Non-pigmented ciliary epithelial cell (primary cell): Measurements from ENCODE around the gene TRAF3IP1.

Experiments
- DNase-seq: peaks from one replicate; pipeline ENCODE4 v3.0.0-alpha.2; 2010; ENCODE audit warnings: low read depth

The TRAF3IP1 gene

DNA sequence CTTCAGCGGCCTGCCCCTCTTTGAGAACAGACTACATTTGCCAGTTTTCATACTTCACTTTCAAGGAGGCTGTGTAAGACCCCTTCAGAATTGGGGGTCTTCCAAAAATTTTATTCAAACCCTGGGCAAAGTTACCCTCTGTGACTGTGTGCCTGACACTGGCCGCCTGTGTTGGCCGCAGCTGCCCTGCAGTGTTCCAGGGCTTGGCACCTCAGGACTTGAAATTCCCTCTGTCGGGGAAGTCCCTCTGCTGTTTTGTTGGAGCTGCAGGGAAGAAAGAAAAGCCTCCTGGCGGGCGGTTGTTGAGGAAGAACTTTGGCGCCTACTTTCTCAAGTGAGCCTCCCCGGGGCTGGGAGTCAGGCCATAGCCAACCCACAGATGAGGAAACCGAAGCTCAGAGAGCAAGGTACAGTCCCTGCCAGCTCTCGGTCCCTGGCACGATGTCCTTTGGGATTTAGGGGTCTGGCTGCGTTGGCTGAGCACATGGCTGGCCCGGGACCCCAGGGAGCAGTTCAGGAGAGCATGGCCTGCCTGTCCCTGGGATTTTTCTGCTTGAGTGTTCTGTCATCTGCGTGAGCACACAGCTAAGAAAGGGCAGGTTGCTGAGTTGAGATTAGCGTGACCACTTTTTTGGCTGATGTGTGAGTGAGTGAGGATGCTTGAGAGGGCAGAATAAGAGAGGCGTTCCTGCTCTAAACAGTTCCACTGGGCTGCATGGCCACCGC, 88.5 kb downstream of the TRAF3IP1 start:
- DNase-seq: no peak

DNA sequence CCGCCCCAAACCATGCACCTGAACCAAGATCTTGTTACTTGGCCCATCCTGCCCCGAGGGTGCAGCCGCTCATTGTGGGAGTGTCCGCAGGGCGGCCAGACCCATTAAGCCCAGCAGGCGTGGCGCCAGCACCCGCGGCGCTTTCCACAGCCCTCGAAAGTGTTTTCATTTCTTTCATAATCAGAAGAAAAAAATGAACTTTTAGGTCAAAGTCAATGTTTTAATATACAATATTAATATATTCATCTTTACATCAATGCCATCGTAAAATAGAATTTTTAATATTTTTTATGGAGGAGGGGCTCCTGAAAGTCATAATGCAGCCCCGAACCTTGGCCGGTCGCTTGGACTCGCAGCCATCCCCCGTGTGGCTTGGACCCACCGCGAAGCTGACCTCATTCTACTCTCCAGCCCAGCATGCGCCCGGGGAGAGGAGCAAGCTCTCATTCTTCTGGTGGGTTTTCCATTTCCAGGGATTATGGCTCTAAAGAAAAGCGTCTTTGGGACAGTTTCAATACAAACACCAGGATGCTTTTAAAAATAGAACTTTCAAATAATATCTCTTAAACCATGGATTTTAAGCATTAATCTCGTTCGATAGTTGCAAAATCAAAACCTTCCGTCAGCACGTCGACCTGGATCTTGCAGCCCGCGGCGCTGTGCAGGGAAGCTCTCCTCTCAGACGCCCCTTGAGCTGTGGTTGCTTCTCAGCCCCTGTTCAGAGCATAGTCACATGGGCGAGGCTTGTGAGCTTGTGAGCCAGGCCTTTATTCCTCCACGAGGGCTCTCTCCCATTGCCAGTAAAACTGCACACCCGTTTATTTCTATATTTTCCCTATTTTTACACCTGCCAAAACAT, 89.3 kb downstream of the TRAF3IP1 start:
- DNase-seq: no peak

DNA sequence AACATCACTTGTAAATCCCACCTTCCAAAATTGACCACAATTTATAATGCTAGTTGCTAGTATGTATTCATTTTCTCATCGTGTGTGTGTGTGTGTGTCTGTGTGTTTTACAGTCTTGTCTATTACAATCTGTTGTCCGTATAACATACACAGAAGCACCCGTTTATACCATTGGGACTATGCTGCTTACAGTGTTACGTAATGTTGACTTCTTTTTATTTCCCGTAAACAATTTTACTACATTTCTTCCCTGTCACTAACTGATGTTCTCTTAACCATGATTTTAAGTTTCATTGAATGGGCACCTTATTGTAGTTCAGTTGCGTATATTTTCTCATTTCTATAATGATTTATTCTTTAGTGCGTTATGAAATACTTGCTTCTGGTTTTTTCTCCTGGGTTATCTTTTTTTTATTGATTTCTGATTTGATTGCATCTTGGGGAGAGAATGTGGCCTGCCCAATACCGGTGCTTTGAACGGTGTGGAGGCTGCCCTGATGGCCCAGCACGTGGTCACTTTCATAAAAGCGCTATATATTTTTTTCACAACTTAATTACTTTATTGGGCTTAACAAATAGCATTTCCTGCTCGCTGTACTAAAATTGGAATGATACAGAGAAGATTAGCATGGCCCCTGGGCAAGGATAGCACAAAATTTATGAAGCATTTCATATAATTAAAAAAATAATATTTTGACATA, 91.9 kb downstream of the TRAF3IP1 start:
- no peak for DNase-seq

DNA sequence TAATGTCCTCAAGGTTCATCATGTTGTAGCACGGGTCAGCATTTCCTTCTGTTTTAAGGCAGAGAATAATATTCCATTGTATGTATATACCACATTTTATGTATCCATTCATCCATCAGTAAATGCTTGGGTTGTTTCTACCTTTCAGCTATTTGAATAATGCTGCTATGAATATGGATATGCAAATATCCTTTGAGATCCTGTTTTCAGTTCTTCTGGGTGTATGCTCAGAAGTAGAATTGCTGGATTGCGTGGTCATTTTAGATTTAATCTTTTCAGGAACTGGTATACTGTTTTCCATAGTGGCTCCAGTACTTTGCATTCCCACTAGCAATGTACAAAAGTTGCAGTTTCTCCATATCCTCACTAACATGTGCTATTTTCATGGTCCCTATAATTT, 93.0 kb downstream of the TRAF3IP1 start:
- DNase-seq: no peak

DNA sequence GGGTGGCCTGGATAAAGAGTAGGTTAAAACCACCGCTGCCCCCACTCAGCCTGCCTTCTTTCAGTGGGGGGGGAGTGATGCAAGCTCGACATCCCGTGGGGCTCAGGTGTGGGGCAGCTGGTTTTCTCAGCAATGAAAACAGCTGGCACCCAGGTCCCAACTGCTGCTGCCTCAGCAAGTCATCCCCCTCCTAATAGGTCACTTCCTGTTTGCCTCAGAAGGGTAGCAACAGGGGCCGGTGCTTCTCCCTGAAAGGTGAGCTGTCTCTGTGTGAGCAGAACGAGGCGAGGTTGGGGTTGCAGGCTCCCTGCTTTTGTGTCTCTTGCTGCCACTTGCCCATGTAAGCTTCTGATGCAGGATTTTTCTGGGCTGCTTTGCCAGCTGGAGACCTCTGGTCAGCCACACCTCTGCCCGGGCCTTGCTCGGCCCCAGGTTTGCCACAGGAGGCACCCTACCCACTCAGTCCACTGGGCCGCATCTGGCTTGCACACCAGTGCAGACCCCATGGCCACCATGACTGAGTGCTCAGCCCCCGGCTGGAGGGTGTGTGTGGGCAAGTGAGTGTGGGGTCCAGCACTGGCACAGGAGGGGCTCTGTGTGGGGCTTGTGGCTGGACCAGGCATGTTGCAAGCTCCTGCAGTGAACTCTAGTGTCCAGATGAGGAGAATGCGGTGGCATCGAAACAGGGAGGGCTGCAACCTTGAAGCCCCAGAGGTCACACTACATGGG, 94.9 kb downstream of the TRAF3IP1 start:
- DNase-seq: no peak

DNA sequence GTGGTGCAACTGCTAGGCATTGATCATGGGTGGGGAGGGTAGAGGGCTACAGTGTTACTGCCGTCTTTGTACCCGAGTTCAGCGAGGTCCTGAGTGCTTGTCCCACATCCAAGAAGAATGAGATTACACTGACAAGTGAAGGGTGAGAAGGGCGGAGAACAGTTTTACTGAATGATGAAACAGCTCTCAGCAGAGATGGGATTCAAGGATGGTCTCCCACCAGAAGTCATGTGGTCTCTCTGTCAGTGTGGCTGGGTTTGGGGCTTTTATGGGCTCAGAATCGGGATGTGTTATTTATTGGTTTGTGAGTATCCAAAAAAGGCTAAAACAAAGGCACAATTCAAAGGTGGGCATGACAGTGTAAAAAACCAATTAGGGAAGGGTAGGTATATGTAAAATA, 95.6 kb downstream of the TRAF3IP1 start:
- no peak for DNase-seq

DNA sequence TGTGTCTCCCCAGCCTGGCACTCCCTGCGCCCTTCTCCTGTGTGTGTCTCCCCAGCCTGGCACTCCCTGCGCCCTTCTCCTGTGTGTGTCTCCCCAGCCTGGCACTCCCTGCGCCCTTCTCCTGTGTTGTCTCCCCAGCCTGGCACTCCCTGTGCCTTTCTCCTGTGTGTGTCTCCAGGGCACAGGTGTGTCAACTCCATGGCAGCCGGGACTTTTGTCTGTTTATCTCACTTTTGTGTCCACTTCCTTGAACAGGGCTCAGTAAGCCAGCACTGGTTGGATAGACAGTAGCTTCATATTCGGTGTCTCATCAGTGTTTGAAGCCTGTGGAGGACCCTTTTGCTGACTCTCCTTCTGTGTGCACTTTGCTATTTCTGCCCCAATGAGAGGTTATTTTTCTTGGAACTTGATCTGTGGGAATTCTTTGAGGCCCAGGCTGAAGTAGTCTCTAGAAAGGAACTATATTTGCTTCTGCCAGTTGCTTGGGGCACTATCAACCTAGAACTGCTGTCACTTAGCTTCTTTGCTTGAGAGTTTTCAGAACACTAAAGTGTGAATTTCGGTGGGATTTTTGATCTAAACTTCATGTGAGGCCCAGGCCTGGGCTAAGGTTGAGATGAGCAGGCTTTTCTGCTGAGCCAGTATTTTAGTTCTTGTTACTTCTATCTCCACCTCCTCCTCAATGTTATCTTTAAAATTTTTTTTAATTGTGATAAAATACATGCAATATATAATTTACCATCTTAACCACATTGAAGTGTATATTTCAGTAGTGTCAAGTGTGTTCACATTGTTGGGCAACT, 98.1 kb downstream of the TRAF3IP1 start:
- DNase-seq: no peak

DNA sequence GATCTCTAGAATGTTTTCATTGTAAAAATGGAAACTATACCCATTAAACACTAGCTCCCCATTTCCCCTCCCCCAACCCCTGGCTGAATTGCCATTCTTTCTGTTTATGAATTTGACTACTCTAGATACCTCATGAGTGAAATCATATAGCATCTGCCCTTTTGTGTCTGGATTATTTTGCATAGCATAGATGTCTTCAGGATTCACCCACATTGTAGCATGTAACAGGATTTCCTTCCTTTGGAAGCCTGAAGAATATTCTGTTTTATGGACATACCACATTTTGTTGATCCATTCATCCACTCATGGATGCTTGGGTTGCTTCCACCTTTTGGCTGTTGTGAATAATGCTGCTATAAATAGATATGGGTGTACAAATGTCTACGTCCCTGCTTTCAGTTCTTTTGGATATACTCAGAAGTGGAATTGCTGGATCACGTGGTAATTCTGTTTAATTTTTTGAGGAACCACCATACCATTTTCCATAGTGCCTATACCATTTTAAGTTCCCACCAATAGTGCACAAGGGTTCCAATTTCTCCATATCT, 98.8 kb downstream of the TRAF3IP1 start:
- no peak for DNase-seq

DNA sequence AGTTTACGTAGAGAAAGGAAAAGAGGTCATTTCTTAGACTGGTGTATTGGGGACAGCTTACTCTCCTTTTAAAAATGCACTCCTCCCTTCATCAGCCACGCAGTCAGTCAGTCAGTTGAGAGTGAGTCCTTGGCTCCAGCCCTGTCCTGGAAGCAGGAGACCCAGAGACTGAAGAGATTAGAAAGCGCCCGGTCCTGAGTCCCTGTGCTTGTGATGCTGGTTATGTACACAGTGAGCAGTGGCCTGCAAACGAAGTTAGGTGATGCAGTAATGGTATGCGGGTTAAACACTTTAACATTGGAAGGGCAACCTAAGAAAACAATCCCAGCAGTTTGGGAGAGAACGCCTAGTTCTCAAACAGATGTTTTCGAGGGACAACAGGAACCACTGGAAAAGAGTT, 100.1 kb downstream of the TRAF3IP1 start:
- no peak for DNase-seq

DNA sequence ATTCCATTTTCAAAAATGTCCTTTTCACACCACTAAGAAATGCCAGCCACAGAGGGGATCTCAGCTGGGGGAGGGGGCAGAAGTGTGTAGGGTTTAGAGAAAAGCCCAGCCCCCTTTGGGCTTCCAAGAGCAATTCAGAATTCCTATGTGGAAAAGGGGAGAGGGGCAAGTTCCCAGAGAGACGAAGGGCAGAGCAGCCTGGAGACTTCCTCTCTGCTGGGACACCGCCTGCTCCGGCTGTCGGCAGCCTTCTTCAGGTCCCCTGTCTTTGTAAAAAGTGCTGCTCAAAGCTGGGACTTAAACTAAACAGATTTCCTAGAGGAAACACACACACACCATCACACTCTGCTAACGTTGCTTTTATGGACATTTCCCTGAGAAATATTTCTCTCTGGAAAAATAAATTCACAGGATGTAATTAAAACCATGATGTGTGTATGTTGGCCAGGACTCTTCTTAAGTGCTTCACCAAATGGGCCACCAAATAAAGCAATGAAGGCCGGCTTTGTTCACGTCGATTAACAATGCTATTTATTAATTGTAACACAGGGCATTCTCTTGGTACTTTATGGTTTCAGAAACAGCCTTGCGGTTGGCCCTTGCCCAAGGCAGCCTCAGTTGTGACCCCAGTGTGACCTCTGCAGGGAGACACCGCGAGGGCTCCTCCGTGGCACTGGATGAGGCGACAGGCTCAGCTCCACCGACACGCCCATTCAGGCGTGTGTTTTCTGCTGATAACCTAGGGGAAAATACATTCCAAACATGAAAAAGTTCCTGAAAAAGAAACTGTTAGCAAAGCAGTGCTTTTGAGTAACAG, 100.8 kb downstream of the TRAF3IP1 start:
- DNase-seq: no peak

DNA sequence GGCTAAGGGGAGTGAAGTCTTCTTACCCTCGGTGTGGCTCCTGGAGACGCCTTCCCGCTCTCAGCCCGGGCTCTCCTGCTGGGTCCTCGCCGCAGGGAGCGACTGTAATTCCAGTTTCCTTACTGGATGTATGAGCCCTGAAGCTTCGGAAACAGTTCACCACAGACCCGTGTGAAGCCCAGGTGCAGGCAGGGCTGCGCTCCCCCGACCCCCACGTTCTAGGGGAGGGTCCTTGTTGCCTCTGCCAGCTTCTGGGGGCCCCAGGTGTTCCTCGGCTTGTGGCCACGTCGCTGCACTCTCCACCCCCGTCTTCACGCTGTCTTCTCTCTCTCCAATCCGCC, 101.3 kb downstream of the TRAF3IP1 start:
- DNase-seq: no peak

DNA sequence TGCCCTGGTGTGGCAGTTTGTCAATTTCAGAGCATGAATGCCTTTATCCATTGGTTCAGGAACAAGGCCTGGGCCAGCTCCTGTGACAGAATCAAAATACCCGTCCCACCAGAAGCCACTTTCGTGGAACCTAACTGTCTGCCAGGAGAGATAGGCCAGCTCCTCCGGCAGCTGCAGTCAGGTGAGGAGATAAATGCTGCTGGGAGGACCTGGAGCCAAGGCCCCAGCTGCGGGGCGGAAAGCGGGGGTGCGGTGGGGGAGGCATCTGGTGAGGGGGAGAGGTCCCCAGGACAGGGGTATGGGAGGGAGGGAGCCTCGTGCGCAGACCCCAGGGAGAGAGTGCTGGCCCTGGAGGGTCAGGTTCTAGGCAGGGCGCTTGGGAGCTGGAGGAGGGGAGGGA, 102.0 kb downstream of the TRAF3IP1 start:
- DNase-seq: no peak

DNA sequence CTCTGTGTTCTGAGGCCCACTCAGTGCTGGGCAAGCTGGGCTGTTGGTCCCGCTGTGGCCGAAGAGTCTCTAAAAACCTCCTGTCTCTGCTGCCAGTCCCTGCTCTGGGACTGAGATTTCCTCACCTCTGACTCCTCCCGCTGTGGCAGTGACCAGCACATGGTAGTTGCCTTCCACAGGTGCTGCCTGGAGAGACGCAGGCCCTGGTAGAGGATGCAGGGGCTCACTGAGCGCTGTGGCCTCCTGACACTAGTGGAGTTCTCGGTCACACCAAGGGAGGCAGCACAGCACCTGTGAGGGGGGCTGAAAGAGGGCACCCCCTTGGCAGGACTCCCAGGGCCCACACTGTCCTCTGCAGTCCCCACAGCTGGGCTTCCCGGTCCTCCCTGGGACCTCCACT, 102.6 kb downstream of the TRAF3IP1 start:
- DNase-seq: no peak

DNA sequence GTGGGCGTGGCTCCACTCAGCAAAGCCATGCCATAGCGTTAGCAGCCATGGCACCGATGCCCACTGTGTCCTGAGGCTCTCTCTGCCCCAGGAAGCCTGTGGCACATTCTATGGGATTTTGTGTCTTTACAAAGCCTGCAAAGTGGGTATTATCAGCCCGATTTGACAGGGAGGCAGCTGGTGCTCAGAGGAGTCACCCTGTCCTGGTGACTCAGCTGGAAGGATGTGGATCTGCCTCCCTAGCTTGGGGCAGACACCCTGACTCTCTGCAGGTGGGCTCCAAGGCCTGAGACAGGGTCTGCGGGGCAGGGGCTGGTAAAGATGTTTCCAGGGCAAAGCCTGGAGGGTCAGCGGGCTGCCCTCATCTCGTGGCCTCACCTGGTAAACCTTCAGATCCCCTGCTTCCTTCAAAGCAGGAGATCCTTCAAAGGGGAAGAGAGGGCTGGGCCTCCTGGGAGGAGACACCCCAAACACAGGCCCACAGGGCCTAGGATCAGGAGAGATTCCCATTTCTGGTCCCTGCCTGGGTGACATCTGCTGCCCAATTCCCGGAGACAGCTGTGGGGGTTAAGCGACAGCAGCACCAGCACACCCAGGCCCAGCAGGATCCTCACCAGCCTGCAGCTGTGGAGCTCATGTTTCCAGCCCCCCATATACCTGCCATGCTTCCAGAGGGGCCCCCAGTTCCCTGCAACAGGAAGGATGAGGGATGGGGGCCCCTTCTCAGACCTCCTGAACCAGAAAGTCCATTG, 103.4 kb downstream of the TRAF3IP1 start:
- no peak for DNase-seq

DNA sequence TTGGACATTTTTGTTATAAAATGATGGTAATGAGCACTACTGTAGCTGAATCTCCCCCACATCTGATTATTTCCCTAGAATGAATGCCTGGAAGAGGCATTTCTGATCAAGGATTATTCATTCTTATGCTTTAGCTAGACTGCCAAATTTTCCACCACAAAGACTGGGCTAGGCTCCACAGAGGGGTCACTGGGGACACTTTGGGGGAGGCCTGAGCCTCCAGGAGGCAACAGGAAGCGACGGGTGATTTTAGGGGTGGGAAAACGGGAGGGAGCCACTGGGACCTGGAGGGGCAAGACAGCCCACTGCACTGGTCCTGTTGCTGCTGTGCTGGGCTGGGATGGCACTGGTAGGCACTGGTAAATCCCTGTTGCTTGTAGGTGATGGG, 104.0 kb downstream of the TRAF3IP1 start:
- no peak for DNase-seq

DNA sequence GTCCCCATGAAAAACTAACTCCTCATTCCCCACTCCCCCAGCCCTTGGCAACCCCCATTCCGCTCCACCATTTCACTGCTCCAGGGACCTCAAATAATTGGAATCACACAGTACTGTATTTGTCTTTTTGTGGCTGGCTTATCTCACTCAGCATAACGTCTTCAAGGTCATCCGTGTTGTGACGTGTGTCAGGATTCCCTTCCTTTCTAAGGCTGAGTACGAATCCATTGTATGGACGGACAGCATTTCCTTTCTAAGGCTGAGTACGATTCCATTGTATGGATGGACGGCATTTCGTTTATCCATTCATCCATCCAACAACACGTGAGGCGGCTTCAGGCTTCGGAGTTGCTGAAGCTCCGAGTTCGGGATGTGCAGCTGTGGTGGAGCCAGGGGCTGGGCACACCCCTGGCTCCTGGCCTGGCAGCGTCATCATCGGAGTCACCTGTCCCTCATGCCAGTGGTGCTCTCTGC, 105.2 kb downstream of the TRAF3IP1 start:
- no peak for DNase-seq

DNA sequence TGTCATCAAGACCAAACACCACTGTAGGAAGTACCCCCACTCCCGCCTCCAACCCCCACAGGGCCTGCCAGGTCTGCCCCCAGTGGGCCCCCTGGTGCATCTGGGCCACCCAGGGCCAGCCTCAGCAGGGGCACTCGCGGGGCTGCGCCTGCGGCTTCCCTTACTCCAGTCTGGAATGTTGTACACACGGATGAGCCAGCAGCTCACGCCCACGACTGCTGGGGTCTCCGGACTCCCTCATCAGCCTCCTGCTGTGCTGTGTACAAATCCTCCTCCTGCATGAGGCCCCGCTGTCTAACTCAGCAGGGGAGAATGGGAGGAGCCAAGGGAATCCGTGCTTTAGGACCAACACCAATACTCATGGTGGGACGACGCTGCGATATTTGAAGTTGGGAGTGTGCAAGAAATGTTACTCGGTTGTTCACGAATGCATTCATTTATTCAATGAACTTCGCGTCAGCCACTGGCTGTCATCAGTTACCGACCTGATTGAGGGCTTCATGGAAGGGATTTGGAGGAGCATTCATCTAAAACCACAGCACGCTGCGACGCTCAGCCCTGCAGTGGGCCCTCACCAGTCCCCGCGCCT, 105.8 kb downstream of the TRAF3IP1 start:
- peak; percentile 83 for DNase-seq

DNA sequence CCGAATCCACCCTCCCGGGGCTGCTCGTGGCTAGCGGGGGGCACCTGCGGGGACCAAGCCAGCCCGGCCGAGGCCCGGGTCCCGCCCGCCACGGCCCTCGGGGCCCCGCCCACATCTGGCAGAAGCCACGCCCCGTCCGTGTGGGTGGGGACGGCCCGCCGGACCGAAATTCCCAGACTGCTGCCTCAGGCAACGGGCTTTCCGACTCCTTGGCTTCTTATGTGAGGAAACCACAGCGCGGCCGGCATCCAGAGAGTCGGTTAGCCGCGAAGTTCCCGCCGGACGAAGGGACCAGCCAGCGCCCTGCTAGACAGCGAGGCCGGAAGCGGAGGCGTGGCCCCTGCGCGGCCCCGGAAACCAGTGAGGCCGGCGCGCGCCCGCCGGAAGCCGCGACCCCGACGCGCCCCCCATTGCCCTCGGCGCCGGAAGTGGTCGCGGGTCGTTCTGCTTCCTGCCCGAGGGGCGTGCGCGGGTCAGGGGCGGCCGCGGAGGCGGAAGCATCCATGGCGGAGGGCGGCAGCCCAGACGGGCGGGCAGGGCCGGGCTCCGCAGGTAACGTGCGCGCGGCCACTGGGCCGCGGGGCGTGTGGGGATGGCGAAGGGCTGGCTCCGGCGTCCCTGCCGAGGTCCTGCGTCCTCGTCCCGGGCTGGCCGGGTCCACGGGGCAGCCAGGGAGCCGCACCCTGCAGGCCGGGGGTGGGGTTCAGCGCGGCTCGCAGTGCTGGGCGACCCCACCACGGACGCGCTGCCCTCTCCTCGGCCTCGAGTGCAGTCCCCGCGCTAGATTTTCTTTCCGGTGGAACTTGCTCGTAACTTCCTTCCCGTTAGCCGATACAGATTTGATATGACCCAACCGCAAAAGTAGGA, 106.5 kb downstream of the TRAF3IP1 start, which contains the start of gene ASB1:
Gene ASB1, plus strand, starts transcription at position 360 of the 867 bp plus-strand sequence. Its CDS starts 144 bp downstream, at position 504.
- no peak for DNase-seq
